ENCODE measurements around the gene TEX47.

TEX47 gene

GRCh38 chr7:88795553-88795952 is at the start of gene TEX47:
Gene TEX47, minus strand, starts transcription at chr7:88795737. Its CDS starts 795 bp downstream, at chr7:88794942.
- FAIRE-seq: no peak

DNA sequence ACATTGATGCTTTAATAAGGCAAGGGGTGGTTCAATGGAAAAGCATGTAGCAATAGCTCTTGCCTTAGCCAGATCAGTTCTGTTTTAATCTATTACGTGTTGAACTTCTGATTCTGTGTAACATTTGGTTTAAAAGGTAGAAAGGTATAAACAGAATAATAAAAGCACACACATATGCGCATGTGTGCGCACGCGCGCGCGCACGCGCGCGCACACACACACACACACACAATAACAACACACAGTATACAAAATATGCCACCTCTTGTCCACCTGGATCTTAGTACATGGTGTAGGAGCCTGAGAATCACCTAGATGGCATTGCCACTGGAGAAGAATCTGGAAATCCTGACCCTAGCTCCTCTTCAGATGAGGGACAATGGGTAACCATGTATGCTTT is 49.6 kb upstream of the TEX47 start:
- no peak for FAIRE-seq

DNA sequence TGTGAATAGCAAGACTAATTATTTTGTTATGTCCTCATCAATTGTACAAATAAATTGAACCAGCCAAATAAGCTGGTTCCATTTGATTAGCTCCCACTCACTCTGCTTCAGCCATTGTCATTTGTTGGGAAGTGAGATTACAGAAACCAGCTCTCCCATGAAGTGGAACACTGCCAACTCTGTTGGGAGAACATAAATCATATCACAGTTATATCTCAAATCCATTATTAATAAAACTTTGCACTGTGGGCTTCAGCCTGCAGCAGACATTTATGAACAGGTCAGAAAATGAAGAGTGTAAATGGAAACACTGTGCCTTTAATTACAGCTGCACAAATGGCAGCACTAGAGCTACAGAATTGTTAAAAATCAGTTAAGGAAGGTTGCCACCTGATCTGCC is 46.7 kb upstream of the TEX47 start:
- no peak for FAIRE-seq

DNA sequence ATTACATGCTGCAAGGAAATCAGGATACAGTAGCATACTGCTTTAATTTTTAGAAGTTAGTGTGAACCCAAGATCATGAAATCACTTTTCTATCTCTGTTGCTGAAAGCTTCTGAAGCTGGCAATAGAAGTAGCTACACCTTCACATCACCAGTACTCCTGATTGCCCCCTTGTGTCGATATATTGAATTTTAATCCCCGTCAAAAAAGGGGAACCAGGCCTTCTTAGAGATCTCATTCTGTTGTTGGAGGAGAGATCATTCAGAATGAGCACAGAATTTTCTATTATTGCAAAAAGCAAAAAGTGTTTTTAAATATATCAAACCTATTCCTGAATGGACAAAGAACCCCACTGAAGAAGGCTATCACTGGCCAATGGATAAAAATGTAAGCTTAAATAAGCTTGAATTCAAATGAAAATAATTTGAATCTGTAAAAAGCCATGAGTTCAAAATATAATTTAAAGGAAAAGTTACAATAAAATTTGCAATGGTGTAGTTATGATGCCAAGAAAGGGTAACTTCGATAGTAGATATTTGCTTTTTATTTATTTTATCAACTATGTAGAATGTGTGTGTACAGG is 39.7 kb upstream of the TEX47 start:
- no peak for FAIRE-seq

DNA sequence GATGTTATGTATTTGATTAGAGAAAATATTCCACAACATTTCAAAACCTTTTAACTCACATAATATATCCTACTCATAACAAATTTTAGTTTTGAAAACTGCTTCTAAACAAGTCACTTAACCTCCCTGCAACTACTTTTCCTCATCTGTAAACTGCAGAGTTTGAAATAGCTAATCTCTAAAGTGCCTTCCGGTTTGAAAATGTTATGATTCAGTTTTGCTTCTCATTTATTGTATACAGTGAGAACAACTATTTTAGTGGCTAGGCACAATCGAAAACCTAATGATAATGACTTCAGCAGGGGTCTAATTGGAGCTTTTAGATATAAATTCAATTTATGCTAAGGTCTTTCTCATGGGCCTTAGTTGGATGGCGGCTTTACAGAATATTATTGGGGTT is 30.7 kb upstream of the TEX47 start:
- no peak for FAIRE-seq

- no peak for FAIRE-seq
Measured at GRCh38 chr7:88818552-88818951, 23.0 kb upstream of the TEX47 start.

DNA sequence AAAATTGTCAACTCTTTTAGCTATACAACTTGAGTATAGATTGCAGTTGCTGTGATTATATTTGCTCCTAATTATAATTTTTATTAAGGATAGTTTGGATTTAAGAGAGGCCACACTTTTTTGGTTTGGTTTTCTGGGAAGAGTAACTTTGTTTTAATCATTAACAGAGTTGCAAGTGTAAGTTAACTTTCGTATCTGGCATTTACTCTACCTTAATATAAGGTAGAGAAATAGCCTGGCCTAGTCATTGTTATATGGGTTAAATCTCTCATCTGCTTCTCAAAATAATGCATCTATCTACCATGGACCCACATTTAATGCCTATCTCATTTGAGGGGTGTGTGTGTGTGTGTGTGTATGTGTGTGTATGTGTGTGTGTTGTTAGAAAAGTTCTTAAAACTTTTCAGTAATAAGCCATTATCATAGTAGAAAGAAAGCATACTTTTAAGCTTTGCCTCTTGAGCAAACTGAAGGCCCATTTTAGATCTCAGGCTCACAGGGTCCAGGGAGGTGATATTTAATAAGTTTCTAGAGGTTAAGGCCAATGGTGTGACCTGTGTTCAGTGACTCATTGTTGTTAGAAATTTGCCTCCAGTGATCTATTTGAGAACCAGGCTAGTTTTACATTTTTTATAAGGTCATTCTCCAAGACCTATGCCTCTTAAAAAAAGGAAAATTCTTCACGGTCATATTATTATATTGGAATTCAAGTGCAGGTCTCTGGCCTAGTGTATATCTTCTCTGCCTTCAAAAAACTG is 10.9 kb upstream of the TEX47 start:
- no peak for FAIRE-seq

DNA sequence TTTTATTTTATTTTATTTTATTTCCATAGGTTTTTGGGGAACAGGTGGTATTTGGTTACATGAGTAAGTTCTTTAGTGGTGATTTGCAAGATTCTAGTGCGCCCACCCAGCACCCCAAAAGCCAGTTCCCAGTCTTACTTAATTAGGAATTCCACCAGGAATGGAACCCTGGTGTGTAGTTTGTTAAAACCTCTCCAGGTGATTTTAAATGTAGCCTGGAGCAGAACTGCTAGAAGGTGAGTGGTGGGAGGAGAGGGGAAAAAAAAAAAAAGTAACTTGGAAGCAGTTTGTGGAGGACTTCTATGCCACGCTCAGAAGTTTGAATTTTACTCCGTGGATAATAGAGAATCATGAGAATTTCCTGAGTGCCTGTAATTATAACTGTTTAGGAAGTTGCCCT is 5.5 kb upstream of the TEX47 start:
- no peak for FAIRE-seq

DNA sequence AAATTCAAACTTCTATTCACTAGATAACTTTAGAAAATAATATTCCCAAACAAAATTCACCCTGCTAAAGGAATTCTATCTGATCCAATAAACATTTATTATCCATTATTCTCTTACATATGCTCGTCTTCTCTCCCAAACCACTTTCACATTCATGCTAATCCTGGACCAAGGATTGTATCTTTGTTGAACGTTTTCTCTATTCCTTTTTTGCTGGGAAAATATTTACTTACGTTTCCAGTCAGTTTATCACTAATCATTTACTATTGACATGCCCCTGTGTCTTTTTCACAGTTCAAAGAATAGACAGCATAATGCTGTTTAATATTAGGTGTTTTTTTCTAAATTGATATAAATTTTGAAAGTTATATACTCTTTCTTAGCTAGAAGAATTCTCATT is 3.2 kb downstream of the TEX47 start:
- FAIRE-seq: no peak

DNA sequence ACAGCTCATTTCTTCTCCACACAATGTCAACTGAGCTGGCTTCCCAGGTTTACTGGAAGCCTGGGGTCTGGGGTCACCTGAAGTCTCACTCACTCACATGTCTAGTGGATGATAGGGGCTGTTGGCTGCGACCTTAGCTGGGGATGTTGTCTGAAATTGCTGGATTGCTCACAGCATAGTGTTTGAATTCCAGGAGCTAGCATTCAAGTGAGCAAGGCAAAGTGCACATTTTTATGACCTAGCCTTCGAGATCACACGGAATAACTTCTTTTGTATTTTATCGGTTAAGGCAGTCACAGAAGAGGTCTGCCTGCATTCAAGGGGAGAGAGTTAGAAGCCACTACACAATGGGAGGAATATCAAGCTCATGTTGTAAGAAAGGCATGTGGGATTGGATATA is 3.6 kb downstream of the TEX47 start:
- no peak for FAIRE-seq

- FAIRE-seq: no peak
Measured at GRCh38 chr7:88789480-88790064, 6.0 kb downstream of the TEX47 start.

DNA sequence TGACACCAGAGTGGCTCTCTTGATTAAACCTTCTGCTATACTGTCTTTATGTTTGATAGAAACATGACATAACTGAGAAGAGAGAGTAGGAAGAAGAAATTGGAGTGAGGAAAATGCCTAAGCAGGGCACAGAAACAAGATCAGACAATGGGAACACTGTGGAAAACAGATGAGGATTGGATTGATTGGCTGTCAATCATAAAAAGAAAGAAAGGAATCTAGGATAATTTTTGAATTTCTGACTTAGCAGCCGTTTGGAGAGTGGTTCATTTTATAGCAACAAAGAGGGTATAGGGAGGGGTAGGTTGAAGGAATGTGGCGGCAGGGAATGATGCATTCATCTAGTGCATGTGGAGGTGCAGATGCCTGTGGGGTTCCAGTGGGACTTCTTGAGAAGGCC is 7.8 kb downstream of the TEX47 start:
- FAIRE-seq: no peak

GRCh38 chr7:88775838-88776237 is 19.7 kb downstream of the TEX47 start:
- no peak for FAIRE-seq

DNA sequence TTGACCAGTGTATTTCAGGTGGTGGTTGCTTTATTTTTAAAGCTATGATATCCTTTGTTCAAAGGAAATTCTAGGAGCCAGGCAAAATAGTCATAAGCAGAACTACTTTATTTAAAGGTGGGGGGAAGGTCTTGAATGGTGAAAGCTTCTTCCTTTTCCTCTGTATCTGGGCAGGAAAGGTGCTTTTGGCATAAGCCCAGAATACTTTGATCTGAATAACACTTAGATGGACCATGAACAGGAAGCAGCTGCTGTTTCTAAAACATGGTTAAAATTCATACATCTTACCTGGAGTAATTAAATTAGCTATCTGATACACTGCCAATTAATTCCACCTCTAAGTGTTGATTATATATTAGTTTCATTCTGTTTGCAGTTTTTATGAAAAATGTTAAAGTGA is 22.8 kb downstream of the TEX47 start:
- no peak for FAIRE-seq

DNA sequence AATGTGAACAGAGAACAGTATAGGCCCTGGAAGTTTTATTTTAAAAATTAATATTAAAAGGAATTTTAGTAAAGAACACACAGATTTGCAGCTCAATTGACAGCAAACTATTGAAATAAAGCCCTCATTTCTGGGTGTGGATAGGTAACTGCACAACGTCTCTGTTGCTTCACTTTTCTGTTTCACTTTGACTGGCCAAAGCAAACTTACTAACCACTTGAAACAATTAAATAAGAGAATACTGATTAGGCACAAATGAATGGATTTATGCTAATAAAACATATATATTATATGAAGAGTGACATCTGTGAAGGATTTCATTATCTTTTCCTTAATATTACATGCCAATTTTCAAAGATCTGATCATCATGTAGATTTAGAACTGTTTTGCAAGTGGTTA is 24.1 kb downstream of the TEX47 start:
- no peak for FAIRE-seq

DNA sequence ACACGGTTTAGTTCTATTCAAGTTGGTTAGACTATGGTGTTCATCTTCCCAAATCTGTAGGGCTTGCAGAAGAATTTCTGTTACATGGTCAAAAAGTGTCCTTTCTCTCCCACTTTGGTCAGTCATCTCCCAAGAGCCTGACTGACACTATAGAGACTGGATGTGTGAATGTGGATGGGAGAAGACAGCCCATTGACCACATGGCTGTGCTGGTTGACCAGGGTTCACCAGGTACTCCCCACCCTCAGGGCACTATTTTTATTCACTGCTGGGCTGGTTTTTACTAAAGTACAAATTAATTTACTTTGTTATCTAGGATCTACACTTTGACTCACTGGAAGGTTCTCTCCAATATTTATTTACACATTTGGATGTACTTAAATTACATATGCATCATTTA is 33.8 kb downstream of the TEX47 start:
- FAIRE-seq: no peak

GRCh38 chr7:88760136-88760515 is 35.4 kb downstream of the TEX47 start:
- FAIRE-seq: no peak

DNA sequence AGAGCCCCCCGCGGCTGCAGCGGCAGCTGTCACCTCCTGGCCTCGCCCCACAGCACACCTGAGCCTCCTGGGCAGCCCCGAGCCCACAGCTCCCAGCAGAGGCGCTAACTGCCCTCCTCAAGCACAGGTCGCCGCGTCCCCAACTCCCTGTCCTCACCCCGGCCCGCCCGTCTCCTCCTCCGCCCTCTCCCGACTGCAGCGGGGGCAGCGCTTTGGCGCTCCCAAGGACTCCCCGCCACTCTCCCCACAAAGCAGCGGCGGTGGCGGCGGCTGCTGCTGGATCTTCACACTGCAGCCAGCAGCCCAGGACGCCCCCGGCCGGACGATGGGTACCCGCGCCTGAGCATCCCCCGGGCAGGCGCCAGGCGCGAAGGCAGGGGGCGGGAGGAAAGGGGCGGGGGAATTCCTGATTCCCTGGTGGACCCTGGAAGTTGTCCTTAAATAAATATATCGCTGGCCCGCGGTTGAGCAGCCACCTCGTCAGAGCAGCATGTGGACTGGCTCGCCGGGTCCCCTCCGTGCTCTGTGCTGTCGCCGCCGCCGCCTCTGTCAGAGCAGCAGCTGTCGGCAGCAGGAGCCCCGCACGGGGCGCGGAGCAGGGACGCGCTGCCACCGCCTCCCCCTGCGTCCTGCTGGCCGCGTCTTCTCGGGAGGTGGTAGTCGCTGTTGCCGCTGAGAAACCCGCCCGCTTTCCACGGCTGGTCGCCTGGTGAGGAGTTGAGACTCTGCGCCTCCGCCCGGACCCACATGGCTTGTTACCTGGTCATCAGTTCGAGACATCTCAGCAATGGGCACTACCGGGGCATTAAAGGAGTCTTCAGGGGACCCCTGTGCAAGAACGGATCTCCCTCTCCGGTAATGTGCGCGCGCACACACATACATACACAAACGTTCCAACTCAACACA is 36.1 kb downstream of the TEX47 start, which contains the start of gene ZNF804B:
Gene ZNF804B, plus strand, starts transcription at position 471 of the 906 bp plus-strand sequence. Its CDS starts 277 bp downstream, at position 748.
- no peak for FAIRE-seq

DNA sequence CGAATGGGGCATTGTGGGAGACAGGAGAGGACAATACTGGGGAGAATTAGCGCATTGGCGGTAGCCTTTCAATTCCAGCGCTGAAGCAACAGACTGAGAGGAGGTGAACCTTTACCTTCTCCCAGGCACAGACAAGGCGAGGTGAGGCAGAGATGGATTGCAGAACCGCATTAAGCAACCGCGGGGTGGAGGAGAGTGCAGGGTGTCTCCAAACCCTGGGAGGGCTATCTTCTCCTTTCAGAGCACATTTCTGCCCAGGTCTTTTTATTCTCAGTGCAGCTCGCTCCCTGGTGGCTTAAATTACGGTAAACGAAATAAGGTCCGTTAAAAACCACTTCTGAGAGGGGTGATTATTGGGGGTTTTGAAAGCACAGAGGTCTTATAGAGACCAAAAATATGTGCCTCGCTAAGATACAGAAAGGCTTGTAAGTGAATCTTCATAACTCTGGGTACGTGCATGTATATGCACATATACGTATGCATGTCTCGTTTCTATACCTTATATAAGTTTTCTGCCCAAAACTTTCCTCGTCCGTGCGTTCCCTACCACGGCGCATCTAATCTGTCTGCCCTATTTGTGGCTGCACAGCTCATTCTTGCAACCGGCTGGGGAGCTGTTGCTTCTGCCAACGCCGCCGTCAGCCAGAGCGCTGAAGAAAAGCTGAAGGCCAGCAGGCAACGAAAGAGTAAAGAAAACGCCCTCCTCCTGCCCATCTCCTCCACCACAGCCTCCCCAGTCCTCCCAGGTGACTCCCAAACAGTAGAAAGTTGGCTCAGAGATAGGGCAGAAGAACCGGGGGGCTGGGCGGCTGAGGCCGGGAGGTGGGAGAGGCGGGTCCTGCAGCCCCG is 36.9 kb downstream of the TEX47 start:
- FAIRE-seq: no peak

DNA sequence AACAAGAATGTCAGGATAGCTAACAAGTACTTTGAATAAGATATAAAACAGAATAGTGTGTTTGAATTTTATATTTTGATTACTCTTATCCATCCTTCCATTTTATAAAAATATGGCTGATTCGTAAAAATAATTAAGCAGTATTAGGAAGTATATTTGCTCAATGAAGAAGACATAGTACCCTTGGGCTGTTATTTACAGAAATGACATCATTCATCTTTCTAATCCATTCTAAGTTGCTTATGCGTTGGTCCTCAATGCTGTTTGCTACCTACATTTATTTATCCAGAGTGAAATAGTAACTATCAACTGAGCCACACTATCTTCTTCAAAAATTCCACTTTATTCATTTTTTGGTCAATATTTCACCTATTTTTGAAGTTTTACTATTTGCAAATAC is 38.2 kb downstream of the TEX47 start:
- no peak for FAIRE-seq

- no peak for FAIRE-seq
Measured at GRCh38 chr7:88756802-88757201, 38.7 kb downstream of the TEX47 start.

GRCh38 chr7:88746126-88746525 is 49.4 kb downstream of the TEX47 start:
- no peak for FAIRE-seq

All from TTC549 (cell line).